Measurements from ENCODE around the gene CDK2AP2. TPM values are rescaled to one million over a fixed set of nuclear protein-coding genes. Genes with fewer than 3 reads are reported as not detected.

Gene CDK2AP2
- polyA plus RNA-seq, 1 of the 3 experiments (the other 2 are of a cell fraction) = 47.9 TPM

GRCh38 chr11:67504950-67505581 is 2.9 kb downstream of the CDK2AP2 start, which contains the start of gene PITPNM1:
Gene PITPNM1, minus strand, starts transcription at chr11:67505363. Its CDS starts 1,183 bp downstream, at chr11:67504180.
- no peaks in the 10 kb centered on the region for H3K9me3 ChIP-seq
- peaks cover 10 to 19% of the 10 kb centered on the region in 2 experiments for H3K36me3 ChIP-seq (replicated peaks in 1 of 2; ENCODE audit: control insufficient read depth in 1 of 2, insufficient read depth in 2 of 2, low read length in 1 of 2)
- peaks cover 13% of the 10 kb centered on the region for H4K20me1 ChIP-seq (ENCODE audit: insufficient read depth)
- H3F3A ChIP-seq (replicated peaks; ENCODE audit: insufficient read depth) = peaks cover 24% of the 10 kb centered on the region
- POLR2A ChIA-PET = interaction anchor here (0.7 to 1.0 kb wide), 2 partner anchors 114 to 138 kb away, joined by 3 to 4 read pairs; partner anchors contain the start of gene RAD9A
- H2AFZ ChIP-seq (ENCODE audit: low read depth) = no peak within 1 kb of the TSS
- WGBS (ENCODE audit: low lambda C conversion rate) = 0% methylated on average over 7 of the region's 58 CpGs
- no peaks in the 10 kb centered on the region for H3K9me2 ChIP-seq
- peak within 1 kb of the TSS; percentile 80 to 88 for H3K4me3 ChIP-seq (ENCODE audit: low read depth in 2 of 2, low read length in 1 of 2)
- DNase-seq = peak; percentile 86
- H3K79me2 ChIP-seq (ENCODE audit: insufficient read depth) = peaks cover 29% of the 10 kb centered on the region
- CTCF ChIA-PET = interaction anchor here (0.6 to 1.2 kb wide), 10 partner anchors 9 to 811 kb away, joined by 3 to 5 read pairs (median 3); partner anchors contain the start of gene PPP1CA
- H3K9ac ChIP-seq = peak within 1 kb of the TSS; percentile 82
- no peaks in the 10 kb centered on the region for H3K27me3 ChIP-seq (ENCODE audit: insufficient read depth)
- H3K4me2 ChIP-seq = peak within 1 kb of the TSS; percentile 95
- H3K4me1 ChIP-seq (ENCODE audit: control insufficient read depth in 1 of 2, insufficient read depth in 2 of 2, low read depth in 1 of 2, low read length in 1 of 2) = peaks cover 10 to 36% of the 10 kb centered on the region in 2 experiments
- H3K27ac ChIP-seq (ENCODE audit: low read depth in 2 of 2, low read length in 1 of 2) = peak within 1 kb of the TSS; percentile 80 to 87
- TF ChIP-seq, protein P1, sequence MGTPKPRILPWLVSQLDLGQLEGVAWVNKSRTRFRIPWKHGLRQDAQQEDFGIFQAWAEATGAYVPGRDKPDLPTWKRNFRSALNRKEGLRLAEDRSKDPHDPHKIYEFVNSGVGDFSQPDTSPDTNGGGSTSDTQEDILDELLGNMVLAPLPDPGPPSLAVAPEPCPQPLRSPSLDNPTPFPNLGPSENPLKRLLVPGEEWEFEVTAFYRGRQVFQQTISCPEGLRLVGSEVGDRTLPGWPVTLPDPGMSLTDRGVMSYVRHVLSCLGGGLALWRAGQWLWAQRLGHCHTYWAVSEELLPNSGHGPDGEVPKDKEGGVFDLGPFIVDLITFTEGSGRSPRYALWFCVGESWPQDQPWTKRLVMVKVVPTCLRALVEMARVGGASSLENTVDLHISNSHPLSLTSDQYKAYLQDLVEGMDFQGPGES (IDR thresholded peaks at IDR 0.05; ENCODE audit: low read depth, low read length) = no peak
- TF ChIP-seq, protein P2, sequence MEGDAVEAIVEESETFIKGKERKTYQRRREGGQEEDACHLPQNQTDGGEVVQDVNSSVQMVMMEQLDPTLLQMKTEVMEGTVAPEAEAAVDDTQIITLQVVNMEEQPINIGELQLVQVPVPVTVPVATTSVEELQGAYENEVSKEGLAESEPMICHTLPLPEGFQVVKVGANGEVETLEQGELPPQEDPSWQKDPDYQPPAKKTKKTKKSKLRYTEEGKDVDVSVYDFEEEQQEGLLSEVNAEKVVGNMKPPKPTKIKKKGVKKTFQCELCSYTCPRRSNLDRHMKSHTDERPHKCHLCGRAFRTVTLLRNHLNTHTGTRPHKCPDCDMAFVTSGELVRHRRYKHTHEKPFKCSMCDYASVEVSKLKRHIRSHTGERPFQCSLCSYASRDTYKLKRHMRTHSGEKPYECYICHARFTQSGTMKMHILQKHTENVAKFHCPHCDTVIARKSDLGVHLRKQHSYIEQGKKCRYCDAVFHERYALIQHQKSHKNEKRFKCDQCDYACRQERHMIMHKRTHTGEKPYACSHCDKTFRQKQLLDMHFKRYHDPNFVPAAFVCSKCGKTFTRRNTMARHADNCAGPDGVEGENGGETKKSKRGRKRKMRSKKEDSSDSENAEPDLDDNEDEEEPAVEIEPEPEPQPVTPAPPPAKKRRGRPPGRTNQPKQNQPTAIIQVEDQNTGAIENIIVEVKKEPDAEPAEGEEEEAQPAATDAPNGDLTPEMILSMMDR (IDR thresholded peaks at IDR 0.05) = no peak
- TF ChIP-seq, protein P3, sequence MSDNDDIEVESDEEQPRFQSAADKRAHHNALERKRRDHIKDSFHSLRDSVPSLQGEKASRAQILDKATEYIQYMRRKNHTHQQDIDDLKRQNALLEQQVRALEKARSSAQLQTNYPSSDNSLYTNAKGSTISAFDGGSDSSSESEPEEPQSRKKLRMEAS (IDR thresholded peaks at IDR 0.05; ENCODE audit: low read depth) = no peak

- H3F3A ChIP-seq (replicated peaks; ENCODE audit: insufficient read depth) = peaks cover 24% of the 10 kb centered on the region
- peaks cover 10 to 36% of the 10 kb centered on the region in 2 experiments for H3K4me1 ChIP-seq (ENCODE audit: control insufficient read depth in 1 of 2, insufficient read depth in 2 of 2, low read depth in 1 of 2, low read length in 1 of 2)
- H3K4me2 ChIP-seq = peak overlapping the region; percentile 95
- peak overlapping the region; percentile 80 to 88 for H3K4me3 ChIP-seq (ENCODE audit: low read depth in 2 of 2, low read length in 1 of 2)
- TF ChIP-seq FOXJ3 (CRISPR knock-in tag; IDR thresholded peaks at IDR 0.05) = no peak
- H3K27me3 ChIP-seq (ENCODE audit: insufficient read depth) = no peaks in the 10 kb centered on the region
- peak overlapping the region; percentile 82 for H3K9ac ChIP-seq
- no peaks in the 10 kb centered on the region for H3K9me3 ChIP-seq
- H2AFZ ChIP-seq (ENCODE audit: low read depth) = no peak overlapping the region
- POLR2A ChIA-PET = interaction anchor here (1.0 kb wide), 1 partner anchor 137 kb away, joined by 3 read pairs; no protein-coding TSS in a partner anchor
- peaks cover 10 to 19% of the 10 kb centered on the region in 2 experiments for H3K36me3 ChIP-seq (replicated peaks in 1 of 2; ENCODE audit: control insufficient read depth in 1 of 2, insufficient read depth in 2 of 2, low read length in 1 of 2)
- peaks cover 13% of the 10 kb centered on the region for H4K20me1 ChIP-seq (ENCODE audit: insufficient read depth)
- CTCF ChIA-PET = interaction anchor here (1.1 to 1.3 kb wide), 4 partner anchors 124 to 251 kb away, joined by 3 to 4 read pairs (median 3); no protein-coding TSS in a partner anchor
- WGBS (ENCODE audit: low lambda C conversion rate) = 14% methylated on average over 9 of the region's 101 CpGs
- peaks cover 29% of the 10 kb centered on the region for H3K79me2 ChIP-seq (ENCODE audit: insufficient read depth)
- DNase-seq = peak; percentile 88
- no peaks in the 10 kb centered on the region for H3K9me2 ChIP-seq
- H3K27ac ChIP-seq (ENCODE audit: low read depth in 2 of 2, low read length in 1 of 2) = peak overlapping the region; percentile 77 to 80
These were observed 3.7 kb downstream of the CDK2AP2 start for GRCh38 chr11:67504005-67504949.
